ENCODE measurements around the gene RNF168.
"Not testable (repeated sequence)": the region's sequence is repeated elsewhere in the genome, so short reads cannot be mapped to it uniquely, and the experiment has no call there.

The RNF168 gene

GRCh38 chr3:196514913-196515621, 11.5 kb upstream of the RNF168 start, which contains the start of gene SMCO1:
Gene SMCO1 (minus strand): TSS chr3:196515346. CDS start chr3:196515209, 137 bp downstream.
- no peak for TF ChIP-seq CTCF (IDR thresholded peaks at IDR 0.05)
- no peak within 1 kb of the TSS for H3K4me3 ChIP-seq

GRCh38 chr3:196514350-196514716, 10.8 kb upstream of the RNF168 start:
- no peak for DNase-seq (ENCODE audit: low spot score)
- Histone ChIP-seq H3K4me3 (no peak overlapping the region), H3K27ac (no peak overlapping the region)
- TF ChIP-seq CTCF (IDR thresholded peaks at IDR 0.05) = no peak

More at GRCh38 chr3:196514913-196515621, 11.5 kb upstream of the RNF168 start, which contains the start of gene SMCO1:
- H3K27ac ChIP-seq = no peak within 1 kb of the TSS
- DNase-seq (ENCODE audit: low spot score) = no peak

- no peak overlapping the region for H3K4me3 ChIP-seq
- TF ChIP-seq CTCF (IDR thresholded peaks at IDR 0.05) = no peak
- no peak overlapping the region for H3K27ac ChIP-seq
- no peak for DNase-seq (ENCODE audit: low spot score)
These were observed 10.3 kb upstream of the RNF168 start for GRCh38 chr3:196513697-196514349.

GRCh38 chr3:196511646-196512425, 8.3 kb upstream of the RNF168 start:
- not testable (repeated sequence) for DNase-seq (ENCODE audit: low spot score); H3K27ac ChIP-seq

GRCh38 chr3:196511108-196511507, 7.5 kb upstream of the RNF168 start:
- H3K27ac ChIP-seq; DNase-seq (ENCODE audit: low spot score); H3K4me3 ChIP-seq: not testable (repeated sequence)

More at GRCh38 chr3:196511646-196512425, 8.3 kb upstream of the RNF168 start:
- H3K4me3 ChIP-seq = not testable (repeated sequence)

- Histone ChIP-seq H3K27ac (no peak overlapping the region), H3K4me3 (no peak overlapping the region)
- no peak for TF ChIP-seq CTCF (IDR thresholded peaks at IDR 0.05)
- DNase-seq (ENCODE audit: low spot score) = no peak
These were observed 3.1 kb upstream of the RNF168 start for GRCh38 chr3:196506687-196507086.

- TF ChIP-seq CTCF (IDR thresholded peaks at IDR 0.05) = no peak
- H3K4me3 ChIP-seq = peak overlapping the region; percentile 96
- peak overlapping the region in 1 of 2 donors; percentile 99 for H3K27ac ChIP-seq
- DNase-seq (ENCODE audit: low spot score) = no peak
These were observed 988 bp upstream of the RNF168 start for GRCh38 chr3:196504556-196504955.

- not testable (repeated sequence) for DNase-seq (ENCODE audit: low spot score)
- peak overlapping the region; percentile 92 to 99 for H3K27ac ChIP-seq
- peak overlapping the region; percentile 96 for H3K4me3 ChIP-seq
These were observed 470 bp upstream of the RNF168 start for GRCh38 chr3:196504077-196504398.
